GM21737 (cell line): ENCODE results near the gene PRRC1.
"Not testable (repeated sequence)": the region's sequence is repeated elsewhere in the genome, so short reads cannot be mapped to it uniquely, and the experiment has no call there.

Experiments
- ATAC-seq: cut with Tn5 transposase; IDR thresholded peaks from one replicate; pipeline ENCODE4 v1.9.1; 2021; ENCODE audit warnings: mild to moderate bottlenecking, moderate library complexity; ENCODE audit not compliant: unreplicated experiment

Gene PRRC1

GRCh38 chr5:127540553-127540952, 23.1 kb downstream of the PRRC1 start:
- not testable (repeated sequence) for ATAC-seq

GRCh38 chr5:127545249-127545648, 27.8 kb downstream of the PRRC1 start:
- ATAC-seq = not testable (repeated sequence)

- ATAC-seq = no peak
Observed at GRCh38 chr5:127549551-127549950, 32.1 kb downstream of the PRRC1 start.

GRCh38 chr5:127550652-127551409, 33.4 kb downstream of the PRRC1 start:
- no peak for ATAC-seq

GRCh38 chr5:127551410-127552041, 34.1 kb downstream of the PRRC1 start:
- ATAC-seq = no peak

GRCh38 chr5:127555826-127556225, 38.4 kb downstream of the PRRC1 start:
- no peak for ATAC-seq

- ATAC-seq = no peak
Observed at GRCh38 chr5:127556609-127557334, 39.3 kb downstream of the PRRC1 start.

GRCh38 chr5:127558273-127558672, 40.8 kb downstream of the PRRC1 start:
- ATAC-seq = no peak

GRCh38 chr5:127561254-127561653, 43.8 kb downstream of the PRRC1 start:
- no peak for ATAC-seq

GRCh38 chr5:127562252-127562651, 44.8 kb downstream of the PRRC1 start:
- no peak for ATAC-seq

GRCh38 chr5:127563136-127563535, 45.7 kb downstream of the PRRC1 start:
- ATAC-seq = no peak

GRCh38 chr5:127564002-127564769, 46.7 kb downstream of the PRRC1 start:
- peak; percentile 40 for ATAC-seq

GRCh38 chr5:127565586-127566270, 48.3 kb downstream of the PRRC1 start:
- no peak for ATAC-seq

GRCh38 chr5:127567026-127567768, 49.8 kb downstream of the PRRC1 start:
- ATAC-seq = peak; percentile 69

- no peak for ATAC-seq
Observed at GRCh38 chr5:127568166-127568565, 50.7 kb downstream of the PRRC1 start.

- not testable (repeated sequence) for ATAC-seq
Observed at GRCh38 chr5:127569471-127569870, 52.0 kb downstream of the PRRC1 start.

GRCh38 chr5:127571314-127572131, 54.1 kb downstream of the PRRC1 start:
- peak; percentile 42 for ATAC-seq

GRCh38 chr5:127572930-127573329, 55.5 kb downstream of the PRRC1 start:
- ATAC-seq = no peak
